ENCODE measurements around the gene CIB1.

The CIB1 gene

GRCh38 chr15:90214553-90215196 lies 19.1 kb downstream of the CIB1 start:
- DNase-seq (ENCODE audit: low spot score): no peak

DNA sequence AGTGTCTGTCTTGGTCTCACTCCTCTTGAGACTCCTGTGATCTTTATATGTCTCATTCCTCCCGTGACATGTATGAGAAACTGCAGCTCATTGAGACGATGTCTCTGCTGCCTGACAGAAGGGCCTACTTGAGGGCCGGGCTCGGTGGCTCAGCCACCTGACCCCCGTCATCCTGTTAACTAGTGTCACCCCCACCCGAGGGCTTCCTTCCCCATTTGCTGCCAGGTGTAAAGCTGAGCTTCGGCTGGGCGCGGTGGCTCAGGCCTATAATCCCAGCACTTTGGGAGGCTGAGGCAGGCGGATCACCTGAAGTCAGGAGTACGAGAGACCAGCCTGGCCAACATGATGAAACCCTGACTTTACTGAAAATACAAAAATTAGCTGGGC lies 19.9 kb downstream of the CIB1 start:
- DNase-seq (ENCODE audit: low spot score): no peak

- DNase-seq (ENCODE audit: low spot score): peak; percentile 52
Observed at GRCh38 chr15:90213122-90213817, 20.5 kb downstream of the CIB1 start.

DNA sequence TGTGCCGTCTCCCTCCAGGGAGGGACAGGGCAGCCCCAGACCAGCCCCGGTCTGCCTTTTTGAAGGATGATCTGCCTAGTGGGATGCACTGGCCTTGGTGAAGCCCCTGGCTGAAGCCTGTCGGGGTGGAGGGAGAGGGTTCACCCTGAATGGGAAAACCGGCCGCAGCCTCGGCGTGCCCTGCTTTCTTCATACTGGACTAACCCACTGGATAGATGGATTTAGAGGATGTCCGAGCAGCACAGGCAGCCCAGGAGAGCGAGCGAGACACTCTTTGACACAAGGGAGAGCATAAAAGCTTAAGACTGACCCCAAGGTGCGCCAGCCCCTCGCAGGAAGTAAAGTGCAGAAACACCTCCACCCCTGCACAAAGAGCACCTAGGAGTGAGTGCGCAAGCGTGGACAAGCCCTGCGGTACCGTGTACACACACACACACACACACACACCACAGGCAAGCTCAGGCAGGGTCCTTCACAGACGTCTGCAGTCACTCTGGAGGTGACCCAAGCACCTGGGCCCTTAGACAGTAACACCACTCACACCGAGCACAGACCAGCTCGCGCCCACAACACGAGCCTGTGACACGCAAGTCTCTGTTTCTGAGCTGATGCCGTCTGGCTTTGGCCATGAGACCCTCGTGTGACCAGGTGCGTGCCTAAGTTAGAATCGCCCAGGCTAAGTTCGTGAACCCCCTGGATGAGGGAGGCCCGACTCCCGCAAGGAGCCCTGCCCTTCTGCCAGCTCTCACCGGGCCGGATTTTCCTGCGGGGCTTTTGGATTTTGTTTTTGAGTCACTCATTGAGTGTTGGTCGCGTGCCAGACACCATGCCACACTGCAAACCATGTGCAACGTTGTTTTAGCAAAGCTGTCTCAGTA lies 21.3 kb downstream of the CIB1 start:
- no peak for DNase-seq (ENCODE audit: low spot score)

- no peak for DNase-seq (ENCODE audit: low spot score)
Observed at GRCh38 chr15:90211440-90212143, 22.1 kb downstream of the CIB1 start.

DNA sequence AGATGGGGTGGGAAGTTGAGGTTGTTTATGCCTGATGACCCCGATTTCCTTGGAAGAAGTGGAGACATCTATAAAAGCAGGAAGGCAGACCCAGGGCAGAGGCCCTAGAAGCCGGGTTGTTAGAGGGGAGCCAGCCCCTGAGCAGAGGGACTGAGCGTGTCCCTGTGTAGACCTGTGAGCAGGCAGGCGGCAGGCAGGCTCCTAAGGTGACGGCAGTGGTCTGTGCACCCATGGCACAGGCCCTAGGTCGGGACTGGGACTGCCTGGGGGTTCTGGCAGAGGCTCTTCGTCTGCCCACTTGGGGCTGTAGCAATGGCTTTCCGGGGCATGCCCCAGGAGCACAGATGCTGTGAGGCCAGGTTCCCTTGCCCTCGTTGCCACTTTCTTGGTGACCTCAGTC lies 22.7 kb downstream of the CIB1 start:
- no peak for DNase-seq (ENCODE audit: low spot score)

GRCh38 chr15:90210593-90210992 lies 23.1 kb downstream of the CIB1 start:
- no peak for DNase-seq (ENCODE audit: low spot score)

DNA sequence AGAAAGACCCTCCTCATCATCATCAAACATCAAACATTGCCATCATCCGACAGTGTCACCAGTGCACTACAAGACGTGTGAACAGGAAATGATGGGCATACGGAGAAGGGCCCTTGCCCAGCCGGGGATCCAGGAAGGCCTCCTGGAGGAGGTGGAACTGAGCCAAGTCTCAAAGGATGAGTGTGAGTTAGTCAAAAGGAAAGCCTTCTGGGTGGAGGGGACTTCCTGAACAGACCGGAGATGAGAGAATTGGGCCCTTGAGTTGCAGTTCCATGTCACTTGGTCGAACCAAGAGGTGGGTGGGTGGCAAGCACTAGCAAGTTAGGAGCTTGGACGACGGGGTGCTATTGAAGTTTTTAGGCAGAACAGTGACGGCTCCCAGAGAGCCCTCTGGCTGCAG lies 24.1 kb downstream of the CIB1 start:
- DNase-seq (ENCODE audit: low spot score): no peak

GRCh38 chr15:90208356-90208755 lies 25.4 kb downstream of the CIB1 start:
- DNase-seq (ENCODE audit: low spot score): no peak

- DNase-seq (ENCODE audit: low spot score): no peak
Observed at GRCh38 chr15:90207252-90207651, 26.5 kb downstream of the CIB1 start.

GRCh38 chr15:90205886-90206285 lies 27.9 kb downstream of the CIB1 start:
- no peak for DNase-seq (ENCODE audit: low spot score)

- DNase-seq (ENCODE audit: low spot score): no peak
Observed at GRCh38 chr15:90205050-90205848, 28.5 kb downstream of the CIB1 start.

DNA sequence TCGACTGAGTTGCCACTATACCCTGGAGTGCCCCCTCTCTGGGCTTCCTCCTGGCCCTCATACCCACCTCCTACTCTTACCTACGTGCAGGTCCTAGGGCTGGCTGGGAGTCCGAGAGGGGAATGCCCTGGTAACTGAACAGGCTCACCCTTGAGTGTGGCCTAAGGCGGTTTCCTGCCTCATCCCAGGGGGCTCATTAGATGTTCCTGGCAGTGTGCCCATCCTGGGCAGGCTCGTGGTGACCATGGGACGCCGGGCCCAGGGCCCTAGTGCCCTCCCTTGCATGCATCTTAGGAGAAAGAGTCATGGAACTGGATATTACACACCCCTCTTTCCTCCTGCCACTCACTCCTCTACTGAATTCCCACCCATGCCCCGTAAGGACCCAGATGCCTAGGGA lies 29.8 kb downstream of the CIB1 start:
- no peak for DNase-seq (ENCODE audit: low spot score)

DNA sequence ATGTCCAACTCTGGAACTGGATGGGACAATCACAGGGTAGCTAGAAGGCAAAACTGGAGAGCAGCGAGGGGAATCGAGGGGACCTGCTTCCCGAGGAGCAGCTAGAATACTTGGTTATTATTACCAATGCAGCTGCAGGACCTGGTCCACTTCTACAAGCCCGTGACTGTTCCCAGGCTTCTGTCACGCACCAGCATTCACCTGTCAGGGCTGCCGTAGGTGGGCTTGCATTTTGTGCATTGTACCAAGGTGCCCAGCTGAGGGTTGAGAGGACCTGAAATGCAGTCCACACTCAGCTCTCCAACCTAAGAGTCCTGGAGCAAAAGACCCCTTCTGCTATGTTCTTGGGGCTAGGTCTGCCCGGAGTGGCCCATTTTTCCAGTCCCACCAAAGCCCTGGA lies 30.3 kb downstream of the CIB1 start:
- DNase-seq (ENCODE audit: low spot score): no peak

- DNase-seq (ENCODE audit: low spot score): no peak
Observed at GRCh38 chr15:90202929-90203328, 30.8 kb downstream of the CIB1 start.

- DNase-seq (ENCODE audit: low spot score): no peak
Observed at GRCh38 chr15:90201944-90202375, 31.8 kb downstream of the CIB1 start.

DNA sequence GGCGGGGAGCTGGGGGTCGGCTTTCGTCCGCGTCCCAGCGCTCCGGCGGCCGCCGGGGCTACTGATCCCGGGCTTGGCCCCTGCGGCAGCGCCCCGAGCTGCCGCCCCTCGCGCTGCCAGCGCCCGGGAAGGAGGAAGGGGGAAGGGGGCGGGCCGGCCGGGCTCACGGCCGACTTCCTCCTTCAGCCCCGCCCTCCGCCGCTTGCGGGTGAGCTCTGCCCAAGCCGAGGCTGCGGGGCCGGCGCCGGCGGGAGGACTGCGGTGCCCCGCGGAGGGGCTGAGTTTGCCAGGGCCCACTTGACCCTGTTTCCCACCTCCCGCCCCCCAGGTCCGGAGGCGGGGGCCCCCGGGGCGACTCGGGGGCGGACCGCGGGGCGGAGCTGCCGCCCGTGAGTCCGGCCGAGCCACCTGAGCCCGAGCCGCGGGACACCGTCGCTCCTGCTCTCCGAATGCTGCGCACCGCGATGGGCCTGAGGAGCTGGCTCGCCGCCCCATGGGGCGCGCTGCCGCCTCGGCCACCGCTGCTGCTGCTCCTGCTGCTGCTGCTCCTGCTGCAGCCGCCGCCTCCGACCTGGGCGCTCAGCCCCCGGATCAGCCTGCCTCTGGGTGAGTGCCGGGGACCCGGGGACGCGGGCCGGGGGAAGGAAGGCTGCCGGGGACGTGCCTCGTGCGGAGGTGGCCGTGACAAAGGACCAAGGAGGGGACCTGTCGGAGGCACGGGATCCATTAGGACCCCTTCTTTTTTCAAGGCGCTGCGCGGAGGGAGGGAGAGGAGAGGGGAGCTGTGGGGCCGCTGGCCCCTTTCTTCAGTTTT lies 32.4 kb downstream of the CIB1 start, which contains the start of gene SEMA4B:
TSS of gene SEMA4B (plus strand) at position 201 of the 814 bp plus-strand sequence. CDS start at position 450, 249 bp downstream.
- DNase-seq (ENCODE audit: low spot score): peak; percentile 52

GRCh38 chr15:90200534-90201129 lies 33.1 kb downstream of the CIB1 start:
- no peak for DNase-seq (ENCODE audit: low spot score)

DNA sequence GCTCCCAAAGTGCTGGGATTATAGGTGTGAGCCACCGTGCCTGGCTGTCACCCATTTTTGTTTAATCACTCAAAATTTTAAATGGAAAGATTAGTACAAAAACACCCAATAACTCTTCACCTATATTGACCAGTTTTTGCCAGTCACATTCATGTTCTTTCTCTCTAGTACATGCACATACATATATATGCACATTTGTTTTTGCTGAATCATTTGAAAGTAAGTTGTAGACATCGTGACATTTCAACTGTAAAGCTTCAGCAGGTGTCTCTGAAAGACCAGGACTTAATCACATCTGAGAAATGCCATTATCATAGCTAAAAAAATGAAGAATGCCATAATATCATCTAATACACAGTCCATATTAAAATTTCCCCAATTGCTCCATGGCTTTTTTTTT lies 39.1 kb downstream of the CIB1 start:
- no peak for DNase-seq (ENCODE audit: low spot score)

All from cerebellar cortex (tissue), 1 donor.